Measurements from ENCODE around the gene DMBT1. TPM values are rescaled to one million over a fixed set of nuclear protein-coding genes. Genes with fewer than 3 reads are reported as not detected.

The DMBT1 gene
- total and polyA plus RNA-seq, 2 donors (not counting 1 experiment from before 2014, with no cell fraction given) = not detected

DNA sequence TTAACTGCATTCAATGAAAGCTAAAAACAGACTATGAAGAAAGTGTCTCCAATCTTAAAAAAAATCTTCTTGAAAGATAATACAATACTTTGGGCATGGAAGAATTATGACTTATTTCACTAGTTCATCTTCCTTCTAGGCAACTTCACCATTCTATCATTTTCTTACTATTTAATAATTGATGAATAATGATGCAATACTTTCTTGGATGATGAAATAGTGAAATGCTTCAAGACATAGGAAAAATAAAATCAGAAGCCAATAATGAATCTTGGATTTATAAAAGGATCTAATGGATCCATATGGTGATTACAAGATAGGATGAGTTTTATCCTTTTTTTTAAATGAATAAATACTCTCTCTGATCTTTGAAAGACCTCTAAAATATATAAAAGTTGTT lies 4.4 kb downstream of the DMBT1 start:
- Histone ChIP-seq H3K4me1 (ENCODE audit: control insufficient read depth in 2 of 2, insufficient read depth in 2 of 2, low read length in 2 of 2) (no peaks in the 10 kb centered on the region), H3K36me3 (replicated peaks in 1 of 2; ENCODE audit: control extremely low read depth in 1 of 2, control insufficient read depth in 1 of 2, extremely low read depth in 1 of 2, insufficient read depth in 2 of 2, low read length in 1 of 2) (no peaks in the 10 kb centered on the region), H3K9ac (ENCODE audit: low read length) (no peak overlapping the region), H3K9me3 (ENCODE audit: control extremely low read depth in 1 of 3, control insufficient read depth in 2 of 3, insufficient read depth in 1 of 3, low read length in 2 of 3) (no peaks in the 10 kb centered on the region), H3K27ac (ENCODE audit: low read length in 2 of 2) (no peak overlapping the region), H3K27me3 (replicated peaks in 1 of 4; ENCODE audit: control extremely low read depth in 1 of 4, control insufficient read depth in 3 of 4, insufficient read depth in 4 of 4, low read length in 3 of 4) (peaks cover 0 to 16% (median 4%) of the 10 kb centered on the region in 4 experiments), H3K79me2 (ENCODE audit: control insufficient read depth, insufficient read depth, low read length) (no peaks in the 10 kb centered on the region), H2AFZ (ENCODE audit: insufficient read depth, low read depth, low read length, poor library complexity, severe bottlenecking) (no peak overlapping the region), H3K4me3 (ENCODE audit: control extremely low read depth in 1 of 5, extremely low read depth in 1 of 5, insufficient read depth in 1 of 5, low read depth in 2 of 5, low read length in 4 of 5) (no peak overlapping the region), H3K4me2 (replicated peaks; ENCODE audit: low read depth, low read length, poor library complexity, severe bottlenecking) (no peak overlapping the region), H4K20me1 (ENCODE audit: control insufficient read depth, insufficient read depth, low read length, poor library complexity, severe bottlenecking) (no peaks in the 10 kb centered on the region)
- intact Hi-C loops (cut with micrococcal nuclease) = no loop called here
- Mint-ChIP-seq H3K9me3 (ENCODE audit: insufficient read depth) (no peaks in the 10 kb centered on the region), H3K4me3 (no peak overlapping the region), H3K4me1 (no peaks in the 10 kb centered on the region), H3K27me3 (peaks cover 41% of the 10 kb centered on the region), H3K27ac (no peak overlapping the region)
- TF ChIP-seq, protein P1, sequence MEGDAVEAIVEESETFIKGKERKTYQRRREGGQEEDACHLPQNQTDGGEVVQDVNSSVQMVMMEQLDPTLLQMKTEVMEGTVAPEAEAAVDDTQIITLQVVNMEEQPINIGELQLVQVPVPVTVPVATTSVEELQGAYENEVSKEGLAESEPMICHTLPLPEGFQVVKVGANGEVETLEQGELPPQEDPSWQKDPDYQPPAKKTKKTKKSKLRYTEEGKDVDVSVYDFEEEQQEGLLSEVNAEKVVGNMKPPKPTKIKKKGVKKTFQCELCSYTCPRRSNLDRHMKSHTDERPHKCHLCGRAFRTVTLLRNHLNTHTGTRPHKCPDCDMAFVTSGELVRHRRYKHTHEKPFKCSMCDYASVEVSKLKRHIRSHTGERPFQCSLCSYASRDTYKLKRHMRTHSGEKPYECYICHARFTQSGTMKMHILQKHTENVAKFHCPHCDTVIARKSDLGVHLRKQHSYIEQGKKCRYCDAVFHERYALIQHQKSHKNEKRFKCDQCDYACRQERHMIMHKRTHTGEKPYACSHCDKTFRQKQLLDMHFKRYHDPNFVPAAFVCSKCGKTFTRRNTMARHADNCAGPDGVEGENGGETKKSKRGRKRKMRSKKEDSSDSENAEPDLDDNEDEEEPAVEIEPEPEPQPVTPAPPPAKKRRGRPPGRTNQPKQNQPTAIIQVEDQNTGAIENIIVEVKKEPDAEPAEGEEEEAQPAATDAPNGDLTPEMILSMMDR (IDR thresholded peaks at IDR 0.05) = no peak
- no peak for TF ChIP-seq EZH2 (IDR thresholded peaks at IDR 0.05; ENCODE audit: borderline replicate concordance, insufficient read depth, low read depth, low read length, poor library complexity, severe bottlenecking)
- DNase-seq (no peak), ATAC-seq (ENCODE audit: low read depth) (no peak)
- ChIA-PET POLR2A (no interaction called here), CTCF (interaction anchor here (0.7 to 2.4 kb wide), 9 partner anchors 9 to 995 kb away, joined by 3 to 44 read pairs (median 4); no protein-coding TSS in a partner anchor)

DNA sequence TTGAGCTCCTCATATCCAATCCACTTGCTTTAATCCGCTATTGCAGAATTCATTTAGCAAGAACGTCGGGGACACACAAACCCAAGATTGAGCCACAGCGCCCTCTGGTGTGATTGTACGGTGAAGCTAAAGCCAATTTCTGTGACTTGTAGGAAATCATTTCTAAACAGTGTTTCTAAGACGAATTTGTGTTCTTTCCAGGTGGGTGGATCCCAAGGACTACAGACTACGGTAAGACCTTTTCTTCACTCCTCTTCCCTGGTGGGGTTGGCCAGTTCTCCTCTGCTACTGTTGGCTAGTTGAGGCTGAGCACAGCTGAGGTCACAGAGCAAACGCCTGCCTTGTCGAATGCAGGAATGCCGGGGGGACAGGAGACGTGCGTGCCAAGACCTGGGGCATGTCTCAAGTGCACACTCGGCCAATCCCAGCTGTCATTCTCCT lies 5.2 kb downstream of the DMBT1 start:
- Histone ChIP-seq H3K4me2 (replicated peaks; ENCODE audit: low read depth, low read length, poor library complexity, severe bottlenecking) (no peak overlapping the region), H3K27ac (ENCODE audit: low read length in 2 of 2) (no peak overlapping the region), H4K20me1 (ENCODE audit: control insufficient read depth, insufficient read depth, low read length, poor library complexity, severe bottlenecking) (no peaks in the 10 kb centered on the region), H3K9ac (ENCODE audit: low read length) (no peak overlapping the region), H3K4me3 (ENCODE audit: control extremely low read depth in 1 of 5, extremely low read depth in 1 of 5, insufficient read depth in 1 of 5, low read depth in 2 of 5, low read length in 4 of 5) (no peak overlapping the region), H2AFZ (ENCODE audit: insufficient read depth, low read depth, low read length, poor library complexity, severe bottlenecking) (no peak overlapping the region), H3K79me2 (ENCODE audit: control insufficient read depth, insufficient read depth, low read length) (no peaks in the 10 kb centered on the region), H3K4me1 (ENCODE audit: control insufficient read depth in 2 of 2, insufficient read depth in 2 of 2, low read length in 2 of 2) (no peaks in the 10 kb centered on the region), H3K36me3 (replicated peaks in 1 of 2; ENCODE audit: control extremely low read depth in 1 of 2, control insufficient read depth in 1 of 2, extremely low read depth in 1 of 2, insufficient read depth in 2 of 2, low read length in 1 of 2) (no peaks in the 10 kb centered on the region), H3K9me3 (ENCODE audit: control extremely low read depth in 1 of 3, control insufficient read depth in 2 of 3, insufficient read depth in 1 of 3, low read length in 2 of 3) (no peaks in the 10 kb centered on the region), H3K27me3 (replicated peaks in 1 of 4; ENCODE audit: control extremely low read depth in 1 of 4, control insufficient read depth in 3 of 4, insufficient read depth in 4 of 4, low read length in 3 of 4) (peaks cover 0 to 16% (median 4%) of the 10 kb centered on the region in 4 experiments)
- intact Hi-C loops (cut with micrococcal nuclease) = no loop called here
- no peak for TF ChIP-seq EZH2 (IDR thresholded peaks at IDR 0.05; ENCODE audit: borderline replicate concordance, insufficient read depth, low read depth, low read length, poor library complexity, severe bottlenecking)
- TF ChIP-seq, protein P1 (IDR thresholded peaks at IDR 0.05) = peak; percentile 62
- ChIA-PET CTCF (interaction anchor here (1.0 to 2.4 kb wide), 14 partner anchors 8 to 995 kb away, joined by 3 to 44 read pairs (median 4); no protein-coding TSS in a partner anchor), POLR2A (no interaction called here)
- Mint-ChIP-seq H3K4me3 (no peak overlapping the region), H3K9me3 (ENCODE audit: insufficient read depth) (no peaks in the 10 kb centered on the region), H3K27ac (no peak overlapping the region), H3K4me1 (no peaks in the 10 kb centered on the region), H3K27me3 (peaks cover 39% of the 10 kb centered on the region)
- WGBS (ENCODE audit: insufficient coverage) = 20% methylated on average over 6 of the region's 13 CpGs
- ATAC-seq (ENCODE audit: low read depth) (no peak), DNase-seq (peak; percentile 52)

Data from B cell (primary cell).